ENCODE results near the gene HPS4. TPM values are rescaled to one million over a fixed set of nuclear protein-coding genes. Genes with fewer than 3 reads are reported as not detected.

HPS4 gene
- total and polyA plus RNA-seq, 10 of the 15 experiments (the other 5 are each of a cell fraction or from before 2014, with no cell fraction given), result 11.7 to 36.7 (median 30.8) TPM

- FAIRE-seq, result no peak
- SMC1A ChIA-PET (ENCODE audit: uncharacterized antibody, unreplicated experiment), result interaction anchor here (0.7 to 3.1 kb wide), 2 partner anchors 14 to 102 kb away, joined by 3 to 17 read pairs; no protein-coding TSS in a partner anchor
- no TSS peak for BruUV-seq (replicated peaks)
Observed at GRCh38 chr22:26466196-26466595, 17.4 kb downstream of the HPS4 start.

GRCh38 chr22:26464312-26464711 lies 19.3 kb downstream of the HPS4 start:
- no peak overlapping the region for H2AFZ ChIP-seq (ENCODE audit: control insufficient read depth, low read depth, low read length)
- no peak for DNase-seq (ENCODE audit: low read depth, low spot score)
- RAD21 ChIA-PET (ENCODE audit: unreplicated experiment), result no interaction called here
- no peak for FAIRE-seq
- H3K27me3 ChIP-seq (replicated peaks in 1 of 2; ENCODE audit: control insufficient read depth in 2 of 2, insufficient read depth in 2 of 2, low read length in 1 of 2), result no peaks in the 10 kb centered on the region
- no peak overlapping the region for H3K4me3 ChIP-seq
- H3K27ac ChIP-seq (ENCODE audit: control insufficient read depth, insufficient read depth), result no peak overlapping the region
- intact Hi-C loops (cut with micrococcal nuclease; ENCODE audit: unreplicated experiment), result no loop called here
- no peaks in the 10 kb centered on the region for H3K4me1 ChIP-seq (ENCODE audit: control insufficient read depth, insufficient read depth, low read length)
- H3K9me3 ChIP-seq (replicated peaks; ENCODE audit: control insufficient read depth, insufficient read depth, low read length), result no peaks in the 10 kb centered on the region
- H4K20me1 ChIP-seq (ENCODE audit: control insufficient read depth, insufficient read depth), result no peaks in the 10 kb centered on the region
- 83% methylated on average over 7 of the region's 7 CpGs for WGBS (ENCODE audit: insufficient coverage, insufficient replicate concordance, low lambda C conversion rate, missing lambda C conversion rate)
- SMC1A ChIA-PET (ENCODE audit: uncharacterized antibody, unreplicated experiment), result interaction anchor here (1.6 to 3.1 kb wide), 2 partner anchors 16 to 90 kb away, joined by 4 to 17 read pairs; no protein-coding TSS in a partner anchor
- H3K4me2 ChIP-seq (ENCODE audit: control insufficient read depth, insufficient read depth), result no peak overlapping the region
- no peak overlapping the region for H3K9ac ChIP-seq (ENCODE audit: control insufficient read depth, insufficient read depth, low read length)
- no peak for ATAC-seq
- POLR2A ChIA-PET, result no interaction called here
- peaks cover 5% of the 10 kb centered on the region for H3K79me2 ChIP-seq (ENCODE audit: control insufficient read depth, insufficient read depth, low read length)
- TF ChIP-seq GATAD2B (conservative IDR thresholded peaks at IDR 0.05; ENCODE audit: low read depth) (no peak), PRDM15 (CRISPR knock-in tag; IDR thresholded peaks at IDR 0.05) (no peak), STAT1 (conservative IDR thresholded peaks at IDR 0.05) (no peak), SREBF2 (IDR thresholded peaks at IDR 0.05; ENCODE audit: low read length) (no peak), MEF2B (IDR thresholded peaks at IDR 0.05; ENCODE audit: partially characterized antibody, poor library complexity, severe bottlenecking) (no peak)
- no TSS peak for BruUV-seq (replicated peaks)
- peaks cover 29 to 44% of the 10 kb centered on the region in 2 experiments for H3K36me3 ChIP-seq (ENCODE audit: control insufficient read depth in 2 of 2, insufficient read depth in 2 of 2, low read length in 1 of 2)
- in situ Hi-C loops (cut with MboI), result loop anchor here (5.0 kb wide), 2 partner anchors 62 to 97 kb away; no protein-coding TSS in a partner anchor
- CTCF ChIA-PET, result no interaction called here

More at GRCh38 chr22:26466196-26466595, 17.4 kb downstream of the HPS4 start:
- Histone ChIP-seq H3K4me1 (ENCODE audit: control insufficient read depth, insufficient read depth, low read length) (no peaks in the 10 kb centered on the region), H3K9ac (ENCODE audit: control insufficient read depth, insufficient read depth, low read length) (no peak overlapping the region), H3K27me3 (replicated peaks in 1 of 2; ENCODE audit: control insufficient read depth in 2 of 2, insufficient read depth in 2 of 2, low read length in 1 of 2) (no peaks in the 10 kb centered on the region), H3K79me2 (ENCODE audit: control insufficient read depth, insufficient read depth, low read length) (no peaks in the 10 kb centered on the region), H3K4me2 (ENCODE audit: control insufficient read depth, insufficient read depth) (no peak overlapping the region), H3K36me3 (ENCODE audit: control insufficient read depth in 2 of 2, insufficient read depth in 2 of 2, low read length in 1 of 2) (peaks cover 40 to 43% of the 10 kb centered on the region in 2 experiments), H4K20me1 (ENCODE audit: control insufficient read depth, insufficient read depth) (no peaks in the 10 kb centered on the region), H2AFZ (ENCODE audit: control insufficient read depth, low read depth, low read length) (no peak overlapping the region), H3K9me3 (replicated peaks; ENCODE audit: control insufficient read depth, insufficient read depth, low read length) (no peaks in the 10 kb centered on the region), H3K27ac (ENCODE audit: control insufficient read depth, insufficient read depth) (no peak overlapping the region), H3K4me3 (no peak overlapping the region)
- ChIA-PET CTCF (interaction anchor here (0.9 to 1.8 kb wide), 4 partner anchors 13 to 200 kb away, joined by 4 to 6 read pairs (median 4); no protein-coding TSS in a partner anchor), RAD21 (ENCODE audit: unreplicated experiment) (interaction anchor here (1.3 kb wide), 1 partner anchor 61 kb away, joined by 3 read pairs; no protein-coding TSS in a partner anchor), POLR2A (no interaction called here)
- TF ChIP-seq PML (IDR thresholded peaks at IDR 0.05; ENCODE audit: low read length), result no peak
- no peak for TF ChIP-seq TARDBP (IDR thresholded peaks at IDR 0.05; ENCODE audit: borderline replicate concordance)
- TF ChIP-seq HDGF (IDR thresholded peaks at IDR 0.05), result no peak
- no peak for TF ChIP-seq RBBP5 (conservative IDR thresholded peaks at IDR 0.05)
- no peak for TF ChIP-seq KLF5 (IDR thresholded peaks at IDR 0.05; ENCODE audit: partially characterized antibody)
- TF ChIP-seq CHD1 (IDR thresholded peaks at IDR 0.05; ENCODE audit: low read depth, low read length), result no peak
- TF ChIP-seq CREB1 (IDR thresholded peaks at IDR 0.05; ENCODE audit: low read depth), result no peak
- TF ChIP-seq NFIC (IDR thresholded peaks at IDR 0.05; ENCODE audit: low read depth, low read length), result no peak
- no peak for TF ChIP-seq SMC3 (IDR thresholded peaks at IDR 0.05; ENCODE audit: borderline replicate concordance, low read length)
- TF ChIP-seq ATF7 (IDR thresholded peaks at IDR 0.05; ENCODE audit: low read depth), result no peak
- no peak for ATAC-seq
- intact Hi-C loops (cut with micrococcal nuclease; ENCODE audit: unreplicated experiment), result no loop called here
- in situ Hi-C loops (cut with MboI), result no loop called here
- DNase-seq (ENCODE audit: low read depth, low spot score), result no peak
- 100% methylated on average over 5 of the region's 5 CpGs for whole genome bisulfite sequencing (ENCODE audit: insufficient coverage, insufficient replicate concordance, low lambda C conversion rate, missing lambda C conversion rate)

Data from GM12878 (cell line).